ENCODE data around the gene AKR1C8.
"Not testable (repeated sequence)": the region's sequence is repeated elsewhere in the genome, so short reads cannot be mapped to it uniquely, and the experiment has no call there.

DNA sequence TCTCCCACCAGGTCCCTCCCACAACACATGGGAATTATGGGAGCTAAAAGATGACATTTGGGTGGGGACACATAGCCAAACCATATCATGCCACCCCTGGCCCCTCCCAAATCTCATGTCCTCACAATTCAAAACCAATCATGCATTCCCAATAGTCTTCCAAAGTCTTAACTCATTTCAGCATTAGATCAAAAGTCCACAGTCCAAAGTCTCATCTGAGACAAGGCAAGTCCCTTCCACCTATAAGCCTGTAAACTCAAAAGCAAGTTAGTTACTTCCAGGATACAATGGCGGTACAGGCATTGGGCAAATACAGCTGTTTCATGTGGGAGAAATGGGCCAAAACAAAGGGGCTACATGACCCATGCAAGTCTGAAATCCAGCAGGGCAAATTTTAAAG lies 24.8 kb upstream of the AKR1C8 start:
- TF ChIP-seq, protein P1, sequence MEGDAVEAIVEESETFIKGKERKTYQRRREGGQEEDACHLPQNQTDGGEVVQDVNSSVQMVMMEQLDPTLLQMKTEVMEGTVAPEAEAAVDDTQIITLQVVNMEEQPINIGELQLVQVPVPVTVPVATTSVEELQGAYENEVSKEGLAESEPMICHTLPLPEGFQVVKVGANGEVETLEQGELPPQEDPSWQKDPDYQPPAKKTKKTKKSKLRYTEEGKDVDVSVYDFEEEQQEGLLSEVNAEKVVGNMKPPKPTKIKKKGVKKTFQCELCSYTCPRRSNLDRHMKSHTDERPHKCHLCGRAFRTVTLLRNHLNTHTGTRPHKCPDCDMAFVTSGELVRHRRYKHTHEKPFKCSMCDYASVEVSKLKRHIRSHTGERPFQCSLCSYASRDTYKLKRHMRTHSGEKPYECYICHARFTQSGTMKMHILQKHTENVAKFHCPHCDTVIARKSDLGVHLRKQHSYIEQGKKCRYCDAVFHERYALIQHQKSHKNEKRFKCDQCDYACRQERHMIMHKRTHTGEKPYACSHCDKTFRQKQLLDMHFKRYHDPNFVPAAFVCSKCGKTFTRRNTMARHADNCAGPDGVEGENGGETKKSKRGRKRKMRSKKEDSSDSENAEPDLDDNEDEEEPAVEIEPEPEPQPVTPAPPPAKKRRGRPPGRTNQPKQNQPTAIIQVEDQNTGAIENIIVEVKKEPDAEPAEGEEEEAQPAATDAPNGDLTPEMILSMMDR (IDR thresholded peaks at IDR 0.05): not testable (repeated sequence)
- not testable (repeated sequence) for TF ChIP-seq POLR2A (IDR thresholded peaks at IDR 0.05)

Measured in prostate gland (tissue), 2 donors.